IPS-NIHi7 (cell line): ENCODE data around the gene DUSP16.

Experiments used
- DNase-seq: peaks from one replicate; pipeline ENCODE4 v3.0.0; 2012; ENCODE audit warnings: mixed read lengths; ENCODE audit errors: extremely low spot score

DUSP16 gene

GRCh38 chr12:12468575-12468974 lies 94.1 kb downstream of the DUSP16 start:
- no peak for DNase-seq

GRCh38 chr12:12467688-12468261 lies 94.9 kb downstream of the DUSP16 start:
- DNase-seq: no peak

GRCh38 chr12:12467264-12467663 lies 95.4 kb downstream of the DUSP16 start:
- DNase-seq: no peak

GRCh38 chr12:12466157-12466556 lies 96.5 kb downstream of the DUSP16 start:
- DNase-seq: no peak

- DNase-seq: no peak
Measured at GRCh38 chr12:12465522-12465921, 97.1 kb downstream of the DUSP16 start.

- DNase-seq: no peak
Measured at GRCh38 chr12:12461923-12462315, 100.7 kb downstream of the DUSP16 start.

GRCh38 chr12:12460935-12461922 lies 101.4 kb downstream of the DUSP16 start:
- no peak for DNase-seq

GRCh38 chr12:12456637-12457036 lies 106.0 kb downstream of the DUSP16 start:
- DNase-seq: no peak

GRCh38 chr12:12454315-12454714 lies 108.3 kb downstream of the DUSP16 start:
- no peak for DNase-seq

GRCh38 chr12:12453635-12454034 lies 109.0 kb downstream of the DUSP16 start:
- DNase-seq: no peak

GRCh38 chr12:12452326-12452902 lies 110.2 kb downstream of the DUSP16 start:
- DNase-seq: no peak

GRCh38 chr12:12451098-12451497 lies 111.6 kb downstream of the DUSP16 start:
- DNase-seq: no peak

- no peak for DNase-seq
Measured at GRCh38 chr12:12450043-12450471, 112.6 kb downstream of the DUSP16 start.

- DNase-seq: no peak
Measured at GRCh38 chr12:12449533-12450025, 113.1 kb downstream of the DUSP16 start.

- DNase-seq: no peak
Measured at GRCh38 chr12:12447837-12448236, 114.8 kb downstream of the DUSP16 start.

GRCh38 chr12:12447236-12447635 lies 115.4 kb downstream of the DUSP16 start:
- no peak for DNase-seq

- no peak for DNase-seq
Measured at GRCh38 chr12:12446786-12447185, 115.9 kb downstream of the DUSP16 start.

GRCh38 chr12:12445882-12446181 lies 116.8 kb downstream of the DUSP16 start:
- no peak for DNase-seq

- DNase-seq: no peak
Measured at GRCh38 chr12:12445165-12445881, 117.3 kb downstream of the DUSP16 start.

- DNase-seq: no peak
Measured at GRCh38 chr12:12443431-12443878, 119.2 kb downstream of the DUSP16 start.

- no peak for DNase-seq
Measured at GRCh38 chr12:12442548-12443071, 120.1 kb downstream of the DUSP16 start.
